ENCODE results near the gene UGT2A3.

The UGT2A3 gene

GRCh38 chr4:68951078-68951805 is at the start of gene UGT2A3:
Gene UGT2A3, minus strand, starts transcription at chr4:68951804. Its CDS starts 44 bp downstream, at chr4:68951760.
- no peak for DNase-seq (ENCODE audit: low read depth)
- no peak for TF ChIP-seq CTCF (conservative IDR thresholded peaks at IDR 0.05; ENCODE audit: low read depth, low read length)
- H3K4me3 ChIP-seq (ENCODE audit: low read length) = no peak within 1 kb of the TSS

- no peak for DNase-seq (ENCODE audit: low read depth)
- no peak for TF ChIP-seq CTCF (conservative IDR thresholded peaks at IDR 0.05; ENCODE audit: low read depth, low read length)
- no peak overlapping the region for H3K4me3 ChIP-seq (ENCODE audit: low read length)
Observed at GRCh38 chr4:68997040-68997439, 45.4 kb upstream of the UGT2A3 start.

- H3K4me3 ChIP-seq (ENCODE audit: low read length) = no peak overlapping the region
- no peak for DNase-seq (ENCODE audit: low read depth)
- no peak for TF ChIP-seq CTCF (conservative IDR thresholded peaks at IDR 0.05; ENCODE audit: low read depth, low read length)
Observed at GRCh38 chr4:68995292-68995691, 43.7 kb upstream of the UGT2A3 start.

- TF ChIP-seq CTCF (conservative IDR thresholded peaks at IDR 0.05; ENCODE audit: low read depth, low read length) = no peak
- no peak for DNase-seq (ENCODE audit: low read depth)
- no peak overlapping the region for H3K4me3 ChIP-seq (ENCODE audit: low read length)
Observed at GRCh38 chr4:68987007-68987406, 35.4 kb upstream of the UGT2A3 start.

- DNase-seq (ENCODE audit: low read depth) = no peak
- H3K4me3 ChIP-seq (ENCODE audit: low read length) = no peak overlapping the region
- no peak for TF ChIP-seq CTCF (conservative IDR thresholded peaks at IDR 0.05; ENCODE audit: low read depth, low read length)
Observed at GRCh38 chr4:68985442-68985841, 33.8 kb upstream of the UGT2A3 start.

- TF ChIP-seq CTCF (conservative IDR thresholded peaks at IDR 0.05; ENCODE audit: low read depth, low read length) = no peak
- no peak for DNase-seq (ENCODE audit: low read depth)
- no peak overlapping the region for H3K4me3 ChIP-seq (ENCODE audit: low read length)
Observed at GRCh38 chr4:68984947-68985346, 33.3 kb upstream of the UGT2A3 start.

- no peak for TF ChIP-seq CTCF (conservative IDR thresholded peaks at IDR 0.05; ENCODE audit: low read depth, low read length)
- no peak overlapping the region for H3K4me3 ChIP-seq (ENCODE audit: low read length)
- DNase-seq (ENCODE audit: low read depth) = no peak
Observed at GRCh38 chr4:68963374-68963773, 11.8 kb upstream of the UGT2A3 start.

All from retinal pigment epithelial cell (primary cell).